ENCODE results near the gene TRPM7. TPM values are rescaled to one million over a fixed set of nuclear protein-coding genes. Genes with fewer than 3 reads are reported as not detected.

TRPM7 gene
- total and polyA plus RNA-seq, 9 of the 15 experiments (the other 6 are each of a cell fraction or from before 2014, with no cell fraction given): 12.3 to 59.2 (median 31.5) TPM

GRCh38 chr15:50613600-50613999, 73.0 kb downstream of the TRPM7 start (continued):
- no peak for TF ChIP-seq POLR3G (IDR thresholded peaks at IDR 0.05; ENCODE audit: extremely low read depth, insufficient read length, insufficient replicate concordance)
- TF ChIP-seq ZNF124 (CRISPR knock-in tag; IDR thresholded peaks at IDR 0.05): no peak
- no peak for TF ChIP-seq ZBTB5 (IDR thresholded peaks at IDR 0.05)
- peak; percentile 35; the same call in 1 of the 2 replicates for TF ChIP-seq ZNF316 (IDR thresholded peaks at IDR 0.05)
- TF ChIP-seq ZNF407 (IDR thresholded peaks at IDR 0.05; ENCODE audit: low read depth): no peak
- TF ChIP-seq RNF219 (CRISPR knock-in tag; IDR thresholded peaks at IDR 0.05): no peak
